Adrenal gland (tissue), 12 donors: ENCODE measurements around the gene EXOC6B. TPM values are rescaled to one million over a fixed set of nuclear protein-coding genes. Genes with fewer than 3 reads are reported as not detected.

Experiments
- DNase-seq, 7 donors: peaks; one replicate each; pipeline ENCODE4 v3.0.0-alpha.2; 2019 to 2020
- H3K27ac ChIP-seq, 5 donors: fragments of 200-600 bp; sonication (generic) in 4 of 5; 1 replicate in 3 of 5; 2 replicates in 2 of 5; pipeline versions ENCODE4 v1.5.1 to v1.8.0; 2016 to 2020; ENCODE audit warnings: mild to moderate bottlenecking in 1 of 5
- H3K27me3 ChIP-seq: fragments of 200-600 bp; 2 replicates; pipeline ENCODE4 v1.8.0; 2021
- H3K36me3 ChIP-seq, 2 donors: fragments of 200-600 bp; replicated peaks in 1 of 2; 1 replicate in 1 of 2; 2 replicates in 1 of 2; pipeline versions ENCODE4 v1.5.1 to v1.8.0; 2018 to 2022
- H3K4me1 ChIP-seq, 2 donors: fragments of 200-600 bp; replicated peaks in 1 of 2; 1 replicate in 1 of 2; 2 replicates in 1 of 2; pipeline versions ENCODE4 v1.5.1 to v1.8.0; 2018 to 2021
- H3K4me3 ChIP-seq, 4 donors: fragments of 200-600 bp; sonication (generic) in 3 of 4; one replicate each; pipeline ENCODE4 v1.5.1; 2016 to 2018
- H3K9me3 ChIP-seq, 3 donors: fragments of 200-600 bp; sonication (generic) in 1 of 3; replicated peaks in 1 of 3; 1 replicate in 2 of 3; 2 replicates in 1 of 3; pipeline versions ENCODE4 v1.5.1 to v1.8.0; 2016 to 2021
- CTCF ChIP-seq, 6 experiments: fragments of 450-650 bp in 4 of 6; fragments of 200-600 bp in 2 of 6; sonication (generic) in 1 of 6; IDR thresholded peaks; 1 replicate in 5 of 6; 2 replicates in 1 of 6; pipeline versions ENCODE4 v1.5.1 to v1.8.0; 2016 to 2021; ENCODE audit warnings: antibody characterized with exemption in 6 of 6, mild to moderate bottlenecking in 2 of 6, moderate library complexity in 1 of 6
- POLR2A ChIP-seq, 2 donors: fragments of 450-650 bp; IDR thresholded peaks; one replicate each; pipeline ENCODE4 v1.6.1; 2017; ENCODE audit warnings: antibody characterized with exemption in 2 of 2, mild to moderate bottlenecking in 2 of 2, moderate library complexity in 1 of 2
- WGBS, 4 donors: extraction: QIAGEN DNeasy Blood & Tissue Kit in 2 of 4; methylation state at CpG; one replicate each; pipeline versions ENCODE4 v1.1.5 to v1.1.7; 2013 to 2017; 5-methylcytosine and 5-hydroxymethylcytosine counted together
- intact Hi-C, 2 donors: fragments of 100-400 bp; cut with DNase I; formaldehyde crosslinking; loops; one replicate each; pipeline versions ENCODE4 v1.14.1 to v1.15.0; 2022 to 2023
- polyA plus RNA-seq, 3 donors: library from polyadenylated mRNA; stranded (reverse); fragments of 200-250 nt in 2 of 3; fragments of 350-450 nt in 1 of 3; fragmentation: Illumina TruSeq in 1 of 3; extraction: RNeasy Lipid Tissue Mini Kit (QIAGEN cat#74804) in 1 of 3; gene quantifications; one replicate each; pipeline ENCODE4 v1.2.3, GENCODE V29; 2013 to 2014
- total RNA-seq, 9 donors: library from RNA; depleted of rRNA in 4 of 9; stranded (reverse); fragments of >200 nt in 4 of 9; fragments of 120-200 nt in 1 of 9; fragmentation: NEBNext Ultra II Directional in 1 of 9; extraction: Animal tissue kit (Norgen Biotek cat#: 25700) in 1 of 9; gene quantifications; one replicate each; pipeline versions ENCODE4 v1.1.0 to v1.2.4, GENCODE V29; 2013 to 2023
- donor health status: healthy with polysubstance abuse.
- donor health status: Bipolar disorder and iron deficiency.
- donor health status: DM: yes; HTN: yes; CAD: no.
- donor health status: DM: no; HTN: no; CAD: no.
- donor health status: DM: no; HTN: no; CAD: no.
- donor health status: DM: yes; HTN: yes; CAD: no.

EXOC6B gene
- total and polyA plus RNA-seq, 12 donors: 6.0 to 92.6 (median 50.6) TPM

GRCh38 chr2:72625366-72625765, 200.5 kb downstream of the EXOC6B start:
- 60 to 71% (median 65%) methylated on average over 1 of the region's 1 CpG for WGBS, 4 donors
- no peak for DNase-seq
- Histone ChIP-seq H3K27ac (no peak overlapping the region), H3K9me3 (no peaks in the 10 kb centered on the region), H3K4me1 (peaks cover 11 to 24% of the 10 kb centered on the region in 2 donors), H3K36me3 (no peaks in the 10 kb centered on the region), H3K4me3 (no peak overlapping the region), H3K27me3 (no peaks in the 10 kb centered on the region)
- TF ChIP-seq CTCF (IDR thresholded peaks at IDR 0.05): no peak
- TF ChIP-seq POLR2A (IDR thresholded peaks at IDR 0.05): no peak
- intact Hi-C loops: no loop called here

GRCh38 chr2:72623481-72623880, 202.4 kb downstream of the EXOC6B start:
- intact Hi-C loops: no loop called here
- TF ChIP-seq CTCF (IDR thresholded peaks at IDR 0.05): no peak
- no peak for TF ChIP-seq POLR2A (IDR thresholded peaks at IDR 0.05)
- H3K27me3 ChIP-seq: no peaks in the 10 kb centered on the region

GRCh38 chr2:72619626-72620025, 206.2 kb downstream of the EXOC6B start:
- 88 to 95% (median 92%) methylated on average over 2 to 3 of the region's 3 CpGs for WGBS, 4 donors
- Histone ChIP-seq H3K27me3 (no peaks in the 10 kb centered on the region), H3K9me3 (no peaks in the 10 kb centered on the region), H3K36me3 (no peaks in the 10 kb centered on the region), H3K27ac (no peak overlapping the region), H3K4me1 (no peaks in the 10 kb centered on the region), H3K4me3 (no peak overlapping the region)
- DNase-seq: no peak
- intact Hi-C loops: no loop called here
- no peak for TF ChIP-seq POLR2A (IDR thresholded peaks at IDR 0.05)
- TF ChIP-seq CTCF (IDR thresholded peaks at IDR 0.05): no peak

More at GRCh38 chr2:72623481-72623880, 202.4 kb downstream of the EXOC6B start:
- Histone ChIP-seq H3K36me3 (no peaks in the 10 kb centered on the region), H3K4me3 (no peak overlapping the region), H3K9me3 (no peaks in the 10 kb centered on the region), H3K27ac (no peak overlapping the region), H3K4me1 (peaks cover 4 to 9% of the 10 kb centered on the region in 2 donors)
- DNase-seq: no peak

GRCh38 chr2:72613931-72614330, 211.9 kb downstream of the EXOC6B start:
- no peaks in the 10 kb centered on the region for H3K27me3 ChIP-seq
- DNase-seq: no peak
- no peak overlapping the region for H3K4me3 ChIP-seq
- TF ChIP-seq POLR2A (IDR thresholded peaks at IDR 0.05): no peak
- TF ChIP-seq CTCF (IDR thresholded peaks at IDR 0.05): no peak
- no peak overlapping the region for H3K27ac ChIP-seq
- H3K9me3 ChIP-seq: no peaks in the 10 kb centered on the region
- WGBS, 4 donors: 87 to 95% (median 91%) methylated on average over 3 of the region's 3 CpGs
- intact Hi-C loops: no loop called here
- H3K36me3 ChIP-seq: no peaks in the 10 kb centered on the region
- H3K4me1 ChIP-seq: peaks cover 0 to 3% of the 10 kb centered on the region in 2 donors
